Keratinocyte (primary cell): ENCODE measurements around the gene CCDC146.
"Not testable (repeated sequence)": the region's sequence is repeated elsewhere in the genome, so short reads cannot be mapped to it uniquely, and the experiment has no call there.

Experiments
- EZH2 ChIP-seq: IDR thresholded peaks from one replicate; pipeline ENCODE4 v1.6.1; 2012; ENCODE audit warnings: inconsistent platforms, mild to moderate bottlenecking, low read length, moderate library complexity
- TF ChIP-seq, protein P1 (sequence below), 3 experiments: IDR thresholded peaks in 1 of 3; conservative IDR thresholded peaks in 1 of 3; optimal IDR thresholded peaks in 1 of 3; 2 replicates in 2 of 3; 3 replicates in 1 of 3; pipeline versions ENCODE3 to v1.5.1; 2011; ENCODE audit warnings: low read length in 3 of 3, mild to moderate bottlenecking in 3 of 3, moderate library complexity in 2 of 3, control low read depth in 1 of 3, inconsistent platforms in 1 of 3; ENCODE audit not compliant: insufficient read depth in 2 of 3; ENCODE audit errors: extremely low read depth in 1 of 3

- TF ChIP-seq, protein P1, sequence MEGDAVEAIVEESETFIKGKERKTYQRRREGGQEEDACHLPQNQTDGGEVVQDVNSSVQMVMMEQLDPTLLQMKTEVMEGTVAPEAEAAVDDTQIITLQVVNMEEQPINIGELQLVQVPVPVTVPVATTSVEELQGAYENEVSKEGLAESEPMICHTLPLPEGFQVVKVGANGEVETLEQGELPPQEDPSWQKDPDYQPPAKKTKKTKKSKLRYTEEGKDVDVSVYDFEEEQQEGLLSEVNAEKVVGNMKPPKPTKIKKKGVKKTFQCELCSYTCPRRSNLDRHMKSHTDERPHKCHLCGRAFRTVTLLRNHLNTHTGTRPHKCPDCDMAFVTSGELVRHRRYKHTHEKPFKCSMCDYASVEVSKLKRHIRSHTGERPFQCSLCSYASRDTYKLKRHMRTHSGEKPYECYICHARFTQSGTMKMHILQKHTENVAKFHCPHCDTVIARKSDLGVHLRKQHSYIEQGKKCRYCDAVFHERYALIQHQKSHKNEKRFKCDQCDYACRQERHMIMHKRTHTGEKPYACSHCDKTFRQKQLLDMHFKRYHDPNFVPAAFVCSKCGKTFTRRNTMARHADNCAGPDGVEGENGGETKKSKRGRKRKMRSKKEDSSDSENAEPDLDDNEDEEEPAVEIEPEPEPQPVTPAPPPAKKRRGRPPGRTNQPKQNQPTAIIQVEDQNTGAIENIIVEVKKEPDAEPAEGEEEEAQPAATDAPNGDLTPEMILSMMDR (optimal IDR thresholded peaks at IDR 0.05 in 1 of 3, IDR thresholded peaks at IDR 0.05 in 1 of 3, conservative IDR thresholded peaks at IDR 0.05 in 1 of 3; ENCODE audit: extremely low read depth in 1 of 3, insufficient read depth in 2 of 3, low read length in 3 of 3) = not testable (repeated sequence)
- TF ChIP-seq EZH2 = not testable (repeated sequence)
Measured at GRCh38 chr7:77092301-77092700, 30.1 kb upstream of the CCDC146 start.
